Measurements from ENCODE around the gene KRTAP12-2.

- TF ChIP-seq CTCF (IDR thresholded peaks at IDR 0.05; ENCODE audit: insufficient read depth, low read length, poor library complexity, severe bottlenecking), result no peak
- no peak for TF ChIP-seq EZH2phosphoT487 (conservative IDR thresholded peaks at IDR 0.05; ENCODE audit: low read length)
These were observed 40.0 kb downstream of the KRTAP12-2 start, which contains the start of gene KRTAP10-9 for GRCh38 chr21:44626673-44627143.

Data from SU-DHL-6 (cell line).